HEK293T (cell line): ENCODE data around the gene CTSE.

ENCODE experiments used
- ELF4 ChIP-seq: fragments of 450-650 bp; IDR thresholded peaks from 2 replicates; pipeline ENCODE4 v1.6.1; 2017; ENCODE audit warnings: antibody characterized with exemption
- FOXA1 ChIP-seq: fragments of 450-650 bp; IDR thresholded peaks from 2 replicates; pipeline ENCODE4 v1.6.1; 2016; ENCODE audit warnings: mild to moderate bottlenecking
- FOXM1 ChIP-seq: fragments of 450-650 bp; IDR thresholded peaks from 2 replicates; pipeline ENCODE4 v1.6.1; 2017; ENCODE audit warnings: mild to moderate bottlenecking, borderline replicate concordance
- HDGF ChIP-seq: fragments of 450-650 bp; IDR thresholded peaks from 2 replicates; pipeline ENCODE4 v1.6.1; 2017; ENCODE audit warnings: antibody characterized with exemption, borderline replicate concordance
- L3MBTL2 ChIP-seq: fragments of 450-650 bp; conservative IDR thresholded peaks from 2 replicates; pipeline ENCODE4 v1.6.1; 2016; ENCODE audit warnings: mild to moderate bottlenecking
- NFRKB ChIP-seq: fragments of 450-650 bp; IDR thresholded peaks from 2 replicates; pipeline ENCODE4 v1.6.1; 2016; ENCODE audit warnings: mild to moderate bottlenecking, moderate library complexity
- SP1 ChIP-seq: fragments of 450-650 bp; IDR thresholded peaks from 2 replicates; pipeline ENCODE4 v1.6.1; 2017
- SUZ12 ChIP-seq: fragments of 450-650 bp; IDR thresholded peaks from 2 replicates; pipeline ENCODE4 v1.6.1; 2016; ENCODE audit warnings: mild to moderate bottlenecking
- TARDBP ChIP-seq: fragments of 450-650 bp; IDR thresholded peaks from 2 replicates; pipeline ENCODE4 v1.6.1; 2016
- ZNF384 ChIP-seq: fragments of 450-650 bp; IDR thresholded peaks from 2 replicates; pipeline ENCODE4 v1.6.1; 2016
- TF ChIP-seq, protein P1 (sequence below): fragments of 450-650 bp; IDR thresholded peaks from 2 replicates; pipeline ENCODE4 v1.6.1; 2016

DNA sequence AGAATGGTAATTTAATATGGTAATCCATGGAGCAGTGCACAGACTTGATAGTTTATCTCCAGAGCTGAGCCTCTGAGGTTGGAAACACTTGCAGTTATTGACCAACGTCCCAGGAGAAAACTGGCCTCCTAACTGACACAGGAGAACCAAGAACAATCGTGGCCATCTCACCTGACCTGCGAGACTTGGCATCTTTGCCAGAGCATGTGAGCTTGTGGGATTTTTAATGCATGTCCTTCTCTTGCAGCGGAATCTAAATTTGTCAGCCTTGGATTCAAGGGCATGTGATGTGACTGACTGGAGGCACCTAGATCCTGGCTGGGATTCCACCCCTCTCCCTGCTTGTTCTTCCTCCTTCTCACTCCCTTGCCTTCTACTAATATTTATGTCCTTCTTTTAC lies 52.6 kb downstream of the CTSE start:
- TF ChIP-seq FOXA1 (no peak), TARDBP (no peak), HDGF (no peak), FOXM1 (no peak), SUZ12 (no peak), ELF4 (no peak), ZNF384 (no peak), SP1 (no peak), L3MBTL2 (no peak), NFRKB (no peak)
- TF ChIP-seq, protein P1, sequence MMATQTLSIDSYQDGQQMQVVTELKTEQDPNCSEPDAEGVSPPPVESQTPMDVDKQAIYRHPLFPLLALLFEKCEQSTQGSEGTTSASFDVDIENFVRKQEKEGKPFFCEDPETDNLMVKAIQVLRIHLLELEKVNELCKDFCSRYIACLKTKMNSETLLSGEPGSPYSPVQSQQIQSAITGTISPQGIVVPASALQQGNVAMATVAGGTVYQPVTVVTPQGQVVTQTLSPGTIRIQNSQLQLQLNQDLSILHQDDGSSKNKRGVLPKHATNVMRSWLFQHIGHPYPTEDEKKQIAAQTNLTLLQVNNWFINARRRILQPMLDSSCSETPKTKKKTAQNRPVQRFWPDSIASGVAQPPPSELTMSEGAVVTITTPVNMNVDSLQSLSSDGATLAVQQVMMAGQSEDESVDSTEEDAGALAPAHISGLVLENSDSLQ = no peak
